Endothelial cell of umbilical vein (primary cell): Measurements from ENCODE around the gene RNF130. TPM values are rescaled to one million over a fixed set of nuclear protein-coding genes. Genes with fewer than 3 reads are reported as not detected.

Experiments
- BruUV-seq: library from RNA; stranded (reverse); fragments of 400-500 nt; replicated peaks from 2 replicates; lab custom pipeline; 2021; lab: Mats Ljungman, UMichigan
- CTCF ChIA-PET: fragments of 300-600, 350-600 bp; sonication (Branson Sonifier 250); formaldehyde crosslinking; loops from one replicate; lab custom pipeline; 2021; ENCODE audit warnings: antibody characterized with exemption, inconsistent platforms; lab: Charles Lee
- POLR2A ChIA-PET: fragments of 300-600, 350-600 bp; sonication (Branson Sonifier 250); formaldehyde crosslinking; loops from one replicate; lab custom pipeline; 2021; ENCODE audit warnings: antibody characterized with exemption, inconsistent platforms; lab: Charles Lee
- DNase-seq: peaks from one replicate; pipeline ENCODE4 v3.0.0-alpha.2; 2011; ENCODE audit warnings: low read depth, low spot score
- FAIRE-seq: peaks from 2 replicates; lab custom pipeline; 2011; peaks lifted over from hg19 to GRCh38; lab: Jason Lieb, UNC
- H2AFZ ChIP-seq: 2 replicates; pipeline ENCODE4 v1.6.0; 2012; ENCODE audit warnings: low read depth, low read length, control low read depth, inconsistent platforms
- H3K27ac ChIP-seq: 2 replicates; pipeline ENCODE4 v1.5.1; 2011; ENCODE audit warnings: low read depth, mild to moderate bottlenecking, control low read depth, low read length, moderate library complexity; ENCODE audit not compliant: insufficient read depth
- H3K27me3 ChIP-seq, 2 experiments: 2 replicates each; pipeline versions ENCODE4 v1.6.0 to v1.6.1; 2011; ENCODE audit warnings: low read length in 2 of 2, mixed read lengths in 1 of 2; ENCODE audit not compliant: control insufficient read depth in 2 of 2, insufficient read depth in 2 of 2
- H3K36me3 ChIP-seq, 2 experiments: 2 replicates in 1 of 2; 3 replicates in 1 of 2; pipeline ENCODE4 v1.5.1; 2011; ENCODE audit warnings: low read length in 2 of 2, mild to moderate bottlenecking in 1 of 2, moderate library complexity in 1 of 2; ENCODE audit not compliant: control insufficient read depth in 2 of 2, insufficient read depth in 2 of 2; ENCODE audit errors: extremely low read depth in 1 of 2
- H3K4me1 ChIP-seq: 3 replicates; pipeline ENCODE4 v1.5.1; 2011; ENCODE audit warnings: mild to moderate bottlenecking, low read length; ENCODE audit not compliant: control insufficient read depth, insufficient read depth; ENCODE audit errors: extremely low read depth
- H3K4me2 ChIP-seq: 2 replicates; pipeline ENCODE4 v1.6.1; 2011; ENCODE audit warnings: low read length, control low read depth, mixed read lengths; ENCODE audit not compliant: insufficient read depth
- H3K4me3 ChIP-seq, 3 experiments: fragments of 200-600 bp in 1 of 3; sonication (generic), shearing (Covaris generic) in 1 of 3; replicated peaks in 1 of 3; 2 replicates each; pipeline ENCODE4 v1.5.1; 2011 to 2016; ENCODE audit warnings: control low read depth in 3 of 3, low read length in 3 of 3, mild to moderate bottlenecking in 2 of 3, inconsistent platforms in 1 of 3, low read depth in 1 of 3, moderate library complexity in 1 of 3; ENCODE audit not compliant: insufficient read depth in 1 of 3
- H3K79me2 ChIP-seq: 2 replicates; pipeline ENCODE4 v1.6.0; 2012; ENCODE audit warnings: low read length, inconsistent platforms; ENCODE audit not compliant: control insufficient read depth, insufficient read depth
- H3K9ac ChIP-seq: replicated peaks from 2 replicates; pipeline ENCODE3; 2011; ENCODE audit warnings: low read length, control low read depth; ENCODE audit not compliant: insufficient read depth; ENCODE audit errors: extremely low read depth
- H3K9me1 ChIP-seq: replicated peaks from 3 replicates; pipeline ENCODE4 v1.6.0; 2011; ENCODE audit warnings: mild to moderate bottlenecking, low read length; ENCODE audit not compliant: control insufficient read depth, insufficient read depth; ENCODE audit errors: extremely low read depth
- H3K9me3 ChIP-seq: replicated peaks from 2 replicates; pipeline ENCODE4 v1.5.1; 2012; ENCODE audit warnings: low read length, inconsistent platforms; ENCODE audit not compliant: control insufficient read depth, insufficient read depth
- H4K20me1 ChIP-seq: replicated peaks from 2 replicates; pipeline ENCODE3; 2011; ENCODE audit warnings: mild to moderate bottlenecking, low read length; ENCODE audit not compliant: control insufficient read depth, insufficient read depth; ENCODE audit errors: extremely low read depth
- CTCF ChIP-seq, 2 donors: IDR thresholded peaks; 1 replicate in 1 of 2; 2 replicates in 1 of 2; pipeline ENCODE4 v1.5.1; 2011; ENCODE audit warnings: low read length in 2 of 2, mild to moderate bottlenecking in 2 of 2, moderate library complexity in 2 of 2, control low read depth in 1 of 2, inconsistent platforms in 1 of 2, low read depth in 1 of 2; ENCODE audit not compliant: insufficient read depth in 1 of 2; ENCODE audit errors: extremely low read depth in 1 of 2
- EZH2 ChIP-seq: IDR thresholded peaks from 2 replicates; pipeline ENCODE4 v1.6.1; 2012; ENCODE audit warnings: borderline replicate concordance, low read depth, mild to moderate bottlenecking, moderate library complexity, low read length, inconsistent platforms; ENCODE audit not compliant: severe bottlenecking
- FOS ChIP-seq: IDR thresholded peaks from 2 replicates; pipeline ENCODE4 v1.6.1; 2011; ENCODE audit warnings: mild to moderate bottlenecking, low read length, moderate library complexity, borderline replicate concordance; ENCODE audit not compliant: insufficient read depth
- GATA2 ChIP-seq: IDR thresholded peaks from 2 replicates; pipeline ENCODE4 v1.7.0; 2011; ENCODE audit warnings: low read depth, mild to moderate bottlenecking, moderate library complexity, mixed read lengths, low read length; ENCODE audit not compliant: insufficient read length, insufficient read depth
- JUN ChIP-seq: IDR thresholded peaks from 2 replicates; pipeline ENCODE4 v1.6.1; 2011; ENCODE audit warnings: borderline replicate concordance, low read depth; ENCODE audit not compliant: insufficient read length, insufficient read depth
- MAX ChIP-seq: IDR thresholded peaks from 2 replicates; pipeline ENCODE4 v1.6.1; 2011; ENCODE audit not compliant: insufficient read depth, insufficient read length
- MYC ChIP-seq: IDR thresholded peaks from one replicate; pipeline ENCODE4 v1.6.1; 2011; ENCODE audit warnings: mild to moderate bottlenecking, low read depth, low read length
- POLR2A ChIP-seq: IDR thresholded peaks from 2 replicates; pipeline ENCODE4 v1.6.1; 2012; ENCODE audit warnings: low read depth, mild to moderate bottlenecking, control low read depth, low read length
- POLR2AphosphoS5 ChIP-seq: IDR thresholded peaks from 2 replicates; pipeline ENCODE4 v1.6.1; 2012; ENCODE audit warnings: low read depth, mild to moderate bottlenecking, control low read depth, low read length, moderate library complexity; ENCODE audit not compliant: insufficient read depth
- dilution Hi-C: fragments of 300-500 bp; cut with MboI; formaldehyde crosslinking; loops from one replicate; pipeline ENCODE4 v1.15.0; 2019; ENCODE audit warnings: low sequenced_read_pairs; ENCODE audit not compliant: extremely low pct_ligation_motif_present
- intact Hi-C: fragments of 100-400 bp; cut with micrococcal nuclease; formaldehyde crosslinking; loops from one replicate; pipeline ENCODE4 v1.10.0; 2022
- polyA plus RNA-seq, 4 experiments: library from polyadenylated mRNA; depleted of rRNA in 3 of 4; stranded (reverse) in 3 of 4; unstranded in 1 of 4; fragments of >200 nt; gene quantifications; 2 replicates each; pipeline versions ENCODE4 v1.2.1 to v1.2.3, GENCODE V29; 2011 to 2012; ENCODE audit warnings: missing spikeins in 1 of 4
- total RNA-seq: library from RNA; stranded (reverse); gene quantifications from 2 replicates; pipeline ENCODE4 v1.2.3, GENCODE V29; 2021

RNF130 gene
- total and polyA plus RNA-seq, 2 donors (not counting 3 experiments of a cell fraction or from before 2014, with no cell fraction given) = 43.0 to 43.1 TPM

GRCh38 chr5:180118391-180118791, 46.8 kb upstream of the RNF130 start:
- DNase-seq = no peak
- Histone ChIP-seq H3K4me3 (no peak overlapping the region), H3K27ac (no peak overlapping the region), H3K79me2 (no peaks in the 10 kb centered on the region), H3K9ac (no peak overlapping the region), H3K9me1 (no peaks in the 10 kb centered on the region), H3K27me3 (peaks cover 0 to 2% of the 10 kb centered on the region in 2 experiments), H3K9me3 (no peaks in the 10 kb centered on the region), H4K20me1 (no peaks in the 10 kb centered on the region), H2AFZ (no peak overlapping the region), H3K4me1 (no peaks in the 10 kb centered on the region), H3K36me3 (no peaks in the 10 kb centered on the region), H3K4me2 (no peak overlapping the region)
- CTCF ChIA-PET = interaction anchor here (0.7 kb wide), 1 partner anchor 8 kb away, joined by 3 read pairs; no protein-coding TSS in a partner anchor
- BruUV-seq = no TSS peak
- intact Hi-C loops = no loop called here
- TF ChIP-seq POLR2A (no peak), POLR2AphosphoS5 (no peak), FOS (no peak), JUN (no peak), MAX (no peak), GATA2 (no peak), MYC (no peak), EZH2 (no peak), CTCF (IDR thresholded peaks at IDR 0.05; ENCODE audit: extremely low read depth in 1 of 2, insufficient read depth in 1 of 2, low read depth in 1 of 2, low read length in 2 of 2) (no peak)
- dilution Hi-C loops = no loop called here
- FAIRE-seq = no peak
- POLR2A ChIA-PET = no interaction called here
